Large intestine (tissue), 12 donors: ENCODE results near the gene TRAPPC2B. TPM values are rescaled to one million over a fixed set of nuclear protein-coding genes. Genes with fewer than 3 reads are reported as not detected.
A peak's percentile ranks its signal among the peaks of the same experiment; 100 is the strongest.

Source experiments
- DNase-seq, 2 donors: peaks; one replicate each; pipeline versions ENCODE4 v3.0.0 to v3.0.0-alpha.2; 2013
- H3K27ac ChIP-seq: one replicate; pipeline ENCODE4 v1.5.1; 2013; ENCODE audit warnings: low read length
- H3K27me3 ChIP-seq: 2 replicates; pipeline ENCODE4 v1.6.1; 2013; ENCODE audit warnings: low read length; ENCODE audit not compliant: control insufficient read depth, insufficient read depth
- H3K36me3 ChIP-seq: 2 replicates; pipeline ENCODE4 v1.6.1; 2013; ENCODE audit warnings: low read length; ENCODE audit not compliant: control insufficient read depth, insufficient read depth
- H3K4me1 ChIP-seq: one replicate; pipeline ENCODE4 v1.6.1; 2013; ENCODE audit warnings: low read length; ENCODE audit not compliant: control insufficient read depth, insufficient read depth
- H3K4me3 ChIP-seq: one replicate; pipeline ENCODE4 v1.5.1; 2013; ENCODE audit warnings: low read length
- H3K9me3 ChIP-seq: one replicate; pipeline ENCODE4 v1.6.1; 2013; ENCODE audit warnings: mild to moderate bottlenecking, low read depth, low read length, moderate library complexity; ENCODE audit not compliant: control insufficient read depth
- WGBS: methylation state at CpG from one replicate; pipeline ENCODE4 v1.1.5; 2013; ENCODE audit warnings: low lambda C conversion rate; ENCODE audit not compliant: insufficient coverage; 5-methylcytosine and 5-hydroxymethylcytosine counted together
- long read RNA-seq, 11 donors: transcript quantifications; one replicate each; lab custom pipeline, GENCODE V29; 2026
- polyA plus RNA-seq: library from polyadenylated mRNA; unstranded; fragments of 120-200 nt; gene quantifications from one replicate; pipeline ENCODE4 v1.2.1, GENCODE V29; 2013

TRAPPC2B gene
- 19.6 TPM for polyA plus RNA-seq
- long read RNA-seq, donor 1, transcript TRAPPC2B-201 (2 exons, 732 nt): major isoform, 7 of 12 reads
- long read RNA-seq, donor 1, transcript TRAPPC2B-202 (1 exons, 1,743 nt): minor isoform, 5 of 12 reads
- long read RNA-seq, donor 1, partial matches to known transcripts: 0 of 12 reads
- long read RNA-seq, donor 1, other reads (novel, unspliced or antisense): 0 of 12 reads
- long read RNA-seq, donor 2, transcript TRAPPC2B-201 (2 exons, 732 nt): major isoform, 11 of 18 reads
- long read RNA-seq, donor 2, transcript TRAPPC2B-202 (1 exons, 1,743 nt): minor isoform, 7 of 18 reads
- long read RNA-seq, donor 2, partial matches to known transcripts: 0 of 18 reads
- long read RNA-seq, donor 2, other reads (novel, unspliced or antisense): 0 of 18 reads
- long read RNA-seq, donor 3, transcript TRAPPC2B-202 (1 exons, 1,743 nt): minor isoform, 15 of 54 reads
- long read RNA-seq, donor 3, transcript TRAPPC2B-201 (2 exons, 732 nt): major isoform, 39 of 54 reads
- long read RNA-seq, donor 3, partial matches to known transcripts: 0 of 54 reads
- long read RNA-seq, donor 3, other reads (novel, unspliced or antisense): 0 of 54 reads
- long read RNA-seq, donor 4, partial matches to known transcripts: 0 of 4 reads
- long read RNA-seq, donor 4, other reads (novel, unspliced or antisense): 0 of 4 reads
- long read RNA-seq, donor 5, transcript TRAPPC2B-201 (2 exons, 732 nt): major isoform, 9 of 12 reads
- long read RNA-seq, donor 5, partial matches to known transcripts: 0 of 12 reads
- long read RNA-seq, donor 5, other reads (novel, unspliced or antisense): 0 of 12 reads
- long read RNA-seq, donor 6, transcript TRAPPC2B-201 (2 exons, 732 nt): major isoform, 22 of 29 reads
- long read RNA-seq, donor 6, transcript TRAPPC2B-202 (1 exons, 1,743 nt): minor isoform, 7 of 29 reads
- long read RNA-seq, donor 6, partial matches to known transcripts: 0 of 29 reads
- long read RNA-seq, donor 6, other reads (novel, unspliced or antisense): 0 of 29 reads
- long read RNA-seq, donor 7, transcript TRAPPC2B-202 (1 exons, 1,743 nt): minor isoform, 6 of 22 reads
- long read RNA-seq, donor 7, transcript TRAPPC2B-201 (2 exons, 732 nt): major isoform, 16 of 22 reads
- long read RNA-seq, donor 7, partial matches to known transcripts: 0 of 22 reads
- long read RNA-seq, donor 7, other reads (novel, unspliced or antisense): 0 of 22 reads
- long read RNA-seq, donor 8, transcript TRAPPC2B-201 (2 exons, 732 nt): minor isoform, 17 of 35 reads
- long read RNA-seq, donor 8, transcript TRAPPC2B-202 (1 exons, 1,743 nt): major isoform, 18 of 35 reads
- long read RNA-seq, donor 8, partial matches to known transcripts: 0 of 35 reads
- long read RNA-seq, donor 8, other reads (novel, unspliced or antisense): 0 of 35 reads
- long read RNA-seq, donor 9, transcript TRAPPC2B-202 (1 exons, 1,743 nt): minor isoform, 12 of 30 reads
- long read RNA-seq, donor 9, transcript TRAPPC2B-201 (2 exons, 732 nt): major isoform, 18 of 30 reads
- long read RNA-seq, donor 9, partial matches to known transcripts: 0 of 30 reads
- long read RNA-seq, donor 9, other reads (novel, unspliced or antisense): 0 of 30 reads
- long read RNA-seq, donor 10, transcript TRAPPC2B-202 (1 exons, 1,743 nt): minor isoform, 7 of 25 reads
- long read RNA-seq, donor 10, transcript TRAPPC2B-201 (2 exons, 732 nt): major isoform, 18 of 25 reads
- long read RNA-seq, donor 10, partial matches to known transcripts: 0 of 25 reads
- long read RNA-seq, donor 10, other reads (novel, unspliced or antisense): 0 of 25 reads
- long read RNA-seq, donor 11, transcript TRAPPC2B-202 (1 exons, 1,743 nt): minor isoform, 12 of 25 reads
- long read RNA-seq, donor 11, transcript TRAPPC2B-201 (2 exons, 732 nt): major isoform, 13 of 25 reads
- long read RNA-seq, donor 11, partial matches to known transcripts: 0 of 25 reads
- long read RNA-seq, donor 11, other reads (novel, unspliced or antisense): 0 of 25 reads

GRCh38 chr19:57362997-57363687 lies at the start of gene TRAPPC2B, which contains the start of gene ZNF547:
TRAPPC2B (plus strand) TSS chr19:57363551; CDS start chr19:57364834, 1,283 bp downstream.
ZNF547 (plus strand) TSS chr19:57363551; CDS start chr19:57368556, 5,005 bp downstream.
- no CpG with 5 or more reads among the region's 47 CpGs for WGBS
- H3K9me3 ChIP-seq: no peaks in the 10 kb centered on the region
- peaks cover 10% of the 10 kb centered on the region for H3K36me3 ChIP-seq
- peak; percentile 100 for DNase-seq
- H3K27me3 ChIP-seq: no peaks in the 10 kb centered on the region
- peak within 1 kb of the TSS; percentile 93 for H3K27ac ChIP-seq
- H3K4me3 ChIP-seq: peak within 1 kb of the TSS; percentile 67
- no peaks in the 10 kb centered on the region for H3K4me1 ChIP-seq

DNA sequence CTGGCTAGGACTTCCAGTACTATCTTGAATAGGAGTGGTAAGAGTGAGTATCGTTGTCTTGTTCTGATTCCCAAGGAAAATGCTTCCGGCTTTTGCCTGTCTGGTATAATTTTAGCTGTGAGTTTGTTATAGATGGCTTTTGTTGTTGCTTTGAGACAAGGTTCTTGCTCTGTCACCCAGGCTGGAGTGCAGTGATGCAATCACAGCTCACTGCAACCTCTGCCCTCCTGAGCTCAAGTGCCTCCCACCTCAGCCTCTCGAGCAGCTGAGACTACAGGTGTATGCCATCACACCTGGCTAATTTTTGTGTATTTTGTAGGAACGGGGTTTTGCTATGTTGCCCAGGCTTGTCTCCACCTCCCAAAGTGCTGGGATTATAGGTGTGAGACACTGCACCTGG lies 49.2 kb upstream of the TRAPPC2B start:
- H3K27me3 ChIP-seq: peaks cover 51% of the 10 kb centered on the region
- no peak overlapping the region for H3K4me3 ChIP-seq
- H3K4me1 ChIP-seq: no peaks in the 10 kb centered on the region
- peak in 1 of 2 donors; percentile 21 for DNase-seq
- no peaks in the 10 kb centered on the region for H3K9me3 ChIP-seq
- no CpG with 5 or more reads among the region's 4 CpGs for WGBS
- H3K36me3 ChIP-seq: no peaks in the 10 kb centered on the region
- H3K27ac ChIP-seq: no peak overlapping the region

DNA sequence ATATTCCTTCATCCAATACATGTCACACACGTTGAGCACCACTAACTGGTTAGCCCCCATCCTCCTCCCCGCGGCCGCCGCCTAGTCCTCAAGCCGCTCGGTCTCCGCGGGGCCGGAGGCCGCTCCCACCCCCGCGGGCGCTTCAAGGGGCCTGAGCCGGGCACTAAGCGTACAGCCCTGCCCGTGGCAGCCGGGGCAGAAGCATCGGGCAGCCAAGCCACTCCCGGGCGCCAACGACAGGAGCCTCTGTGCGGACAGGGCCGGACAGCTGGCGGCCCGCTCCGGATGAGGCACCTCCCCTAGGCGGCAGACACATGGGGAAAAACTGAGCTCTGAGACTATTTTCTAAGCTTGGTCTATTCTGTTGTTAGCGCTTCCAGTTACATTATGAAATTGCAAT lies 45.8 kb upstream of the TRAPPC2B start:
- peak in 1 of 2 donors; percentile 8 for DNase-seq
- no peaks in the 10 kb centered on the region for H3K9me3 ChIP-seq
- H3K27me3 ChIP-seq: peaks cover 41% of the 10 kb centered on the region
- H3K36me3 ChIP-seq: no peaks in the 10 kb centered on the region
- 60% methylated on average over 1 of the region's 29 CpGs for WGBS
- no peak overlapping the region for H3K27ac ChIP-seq
- H3K4me1 ChIP-seq: peaks cover 12% of the 10 kb centered on the region
- no peak overlapping the region for H3K4me3 ChIP-seq

DNA sequence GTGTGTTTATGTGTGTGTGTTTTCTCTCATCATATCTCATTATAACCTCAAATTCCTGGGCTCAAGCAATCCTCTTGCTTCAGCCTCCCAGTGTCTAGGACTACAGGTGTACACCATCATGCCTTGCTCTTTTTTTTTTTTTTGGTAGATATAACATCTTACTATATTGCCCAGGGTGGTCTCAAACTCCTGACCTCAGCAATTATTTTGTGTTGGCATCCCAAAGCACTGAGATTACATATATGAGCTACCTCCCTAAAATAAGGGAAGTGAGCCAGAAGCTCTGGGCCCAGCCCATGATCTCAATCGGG lies 43.5 kb upstream of the TRAPPC2B start:
- H3K27ac ChIP-seq: peak overlapping the region; percentile 70
- H3K27me3 ChIP-seq: peaks cover 31% of the 10 kb centered on the region
- H3K4me3 ChIP-seq: peak overlapping the region; percentile 80
- peaks cover 13% of the 10 kb centered on the region for H3K4me1 ChIP-seq
- peaks cover 15% of the 10 kb centered on the region for H3K36me3 ChIP-seq
- no CpG with 5 or more reads among the region's 1 CpG for WGBS
- no peaks in the 10 kb centered on the region for H3K9me3 ChIP-seq
- peak; percentile 5 to 11 for DNase-seq

DNA sequence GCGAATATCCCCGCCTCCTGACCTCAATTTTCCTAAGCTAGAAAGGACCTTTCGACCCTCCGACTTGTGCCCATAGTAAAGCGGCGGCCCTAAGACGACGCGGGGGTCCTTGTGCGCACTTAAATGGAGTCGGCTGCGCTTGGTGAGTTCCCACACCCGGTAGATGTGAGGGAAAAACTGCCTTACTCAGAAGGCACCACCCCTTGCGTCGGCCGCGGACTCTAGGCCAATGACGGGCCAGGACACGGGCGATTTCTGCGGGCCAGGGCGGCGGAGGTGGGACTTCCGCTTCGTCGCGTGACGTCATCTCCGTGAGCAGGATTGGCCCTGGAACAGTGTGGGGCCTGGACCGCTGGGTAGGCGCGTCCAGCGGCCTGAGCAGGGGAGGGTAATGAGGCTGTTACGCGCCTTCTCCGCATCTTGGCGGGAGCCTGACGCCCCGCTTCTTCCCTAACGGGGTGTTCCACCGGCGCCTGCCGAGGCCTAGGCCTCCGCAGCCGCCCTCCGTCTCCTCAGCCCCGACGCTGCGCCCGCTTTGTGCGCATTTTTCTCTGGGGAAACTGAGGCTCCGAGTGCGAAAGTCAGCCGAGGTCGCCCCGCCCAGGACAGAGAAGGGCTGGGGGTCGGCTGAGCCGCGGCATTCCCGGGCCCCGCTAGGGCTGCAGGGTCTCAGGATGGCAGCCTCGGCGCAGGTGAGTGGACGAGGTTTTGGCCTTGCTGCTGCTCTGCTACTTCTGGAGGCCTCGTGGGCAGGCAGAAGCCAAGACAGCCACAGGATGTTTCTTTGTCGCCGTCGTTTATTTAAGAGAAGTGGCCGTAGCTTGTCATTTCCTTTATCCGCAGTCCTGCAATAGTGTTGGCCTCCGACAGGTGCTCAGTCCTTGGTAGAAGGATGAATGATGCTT lies 42.9 kb upstream of the TRAPPC2B start, which contains the start of gene ZNF543:
ZNF543 (plus strand) TSS at position 293 of the 905 bp plus-strand sequence; CDS start at position 675, 382 bp downstream.
- peak within 1 kb of the TSS; percentile 80 for H3K4me3 ChIP-seq
- H3K36me3 ChIP-seq: peaks cover 21% of the 10 kb centered on the region
- H3K27ac ChIP-seq: peak within 1 kb of the TSS; percentile 70
- peaks cover 30% of the 10 kb centered on the region for H3K27me3 ChIP-seq
- no CpG with 5 or more reads among the region's 71 CpGs for WGBS
- peaks cover 13% of the 10 kb centered on the region for H3K4me1 ChIP-seq
- H3K9me3 ChIP-seq: no peaks in the 10 kb centered on the region
- peak; percentile 97 to 98 for DNase-seq

DNA sequence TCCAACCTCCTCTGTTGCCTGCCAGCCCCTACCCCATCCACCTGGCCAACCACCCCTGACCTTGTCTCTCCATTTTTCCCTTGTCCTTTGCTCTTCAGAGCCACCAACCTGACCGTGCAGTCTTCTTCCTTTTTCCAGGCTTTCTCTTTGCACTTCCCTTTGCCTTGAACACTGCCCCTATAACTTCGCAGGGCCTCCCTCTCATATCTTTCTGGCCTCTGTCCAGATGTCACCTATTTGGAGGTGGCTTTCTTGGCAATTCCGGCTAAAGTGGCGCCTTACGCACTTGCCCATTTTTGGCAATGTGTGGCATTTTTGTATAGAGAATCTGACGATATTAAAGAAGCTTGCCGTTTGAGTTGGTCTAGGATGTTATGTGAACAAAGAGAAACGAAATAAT lies 42.2 kb upstream of the TRAPPC2B start:
- 29% methylated on average over 3 of the region's 8 CpGs for WGBS
- DNase-seq: peak; percentile 3 to 60
- H3K4me3 ChIP-seq: peak overlapping the region; percentile 80

DNA sequence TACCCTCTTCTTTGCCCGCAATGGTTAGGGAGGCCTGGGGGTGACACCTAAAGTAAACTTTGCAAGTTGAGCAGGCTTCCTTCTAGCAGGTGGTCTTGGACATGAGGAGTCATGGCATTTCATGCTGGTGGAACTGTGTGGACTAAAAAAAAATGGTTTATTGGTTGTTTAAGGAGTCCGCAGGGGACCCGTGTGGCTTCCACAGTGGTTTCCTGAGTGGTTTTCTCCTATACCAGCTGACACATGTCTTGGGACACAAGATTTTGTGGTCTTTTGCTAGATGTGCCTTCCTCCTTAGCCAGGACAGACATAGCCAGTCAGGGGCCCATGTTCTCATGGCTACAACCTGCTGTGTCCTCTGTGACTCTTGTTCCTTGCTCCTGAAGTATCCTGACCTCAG lies 41.6 kb upstream of the TRAPPC2B start:
- no CpG with 5 or more reads among the region's 3 CpGs for WGBS
- peaks cover 34% of the 10 kb centered on the region for H3K36me3 ChIP-seq

More for the DNA sequence above, 42.2 kb upstream of the TRAPPC2B start:
- H3K4me1 ChIP-seq: peaks cover 13% of the 10 kb centered on the region
- no peaks in the 10 kb centered on the region for H3K9me3 ChIP-seq
- peaks cover 25% of the 10 kb centered on the region for H3K27me3 ChIP-seq
- H3K27ac ChIP-seq: peak overlapping the region; percentile 70
- peaks cover 28% of the 10 kb centered on the region for H3K36me3 ChIP-seq

DNA sequence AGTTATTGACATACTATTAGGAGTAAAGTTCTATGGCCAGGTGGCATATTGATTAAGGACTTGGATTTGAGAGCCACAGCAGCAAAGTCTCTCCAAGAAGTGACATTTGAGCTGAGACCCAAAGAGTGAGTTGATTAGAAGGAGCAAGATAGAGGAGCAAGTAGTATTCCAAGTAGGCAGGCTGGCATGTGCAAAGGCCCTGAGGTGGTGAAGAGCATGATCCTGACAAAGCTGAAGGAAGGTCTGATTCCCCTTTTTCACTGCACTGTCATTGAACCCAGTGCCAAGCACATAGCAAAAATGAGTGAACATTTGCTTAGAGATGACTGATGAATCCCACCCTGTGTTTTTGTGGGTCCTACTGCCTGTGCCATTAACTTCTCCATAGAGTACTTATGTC lies 38.4 kb upstream of the TRAPPC2B start:
- no peak overlapping the region for H3K4me3 ChIP-seq
- no peaks in the 10 kb centered on the region for H3K9me3 ChIP-seq
- peaks cover 13% of the 10 kb centered on the region for H3K4me1 ChIP-seq
- DNase-seq: no peak
- H3K36me3 ChIP-seq: peaks cover 61% of the 10 kb centered on the region
- H3K27ac ChIP-seq: no peak overlapping the region
- no peaks in the 10 kb centered on the region for H3K27me3 ChIP-seq

More for the DNA sequence above, 41.6 kb upstream of the TRAPPC2B start:
- no peaks in the 10 kb centered on the region for H3K9me3 ChIP-seq
- peak overlapping the region; percentile 80 for H3K4me3 ChIP-seq
- no peak for DNase-seq
- H3K27me3 ChIP-seq: peaks cover 19% of the 10 kb centered on the region
- no peak overlapping the region for H3K27ac ChIP-seq
- H3K4me1 ChIP-seq: peaks cover 13% of the 10 kb centered on the region
